Measurements from ENCODE around the gene CCDC136.

- TF ChIP-seq ZNF274 (IDR thresholded peaks at IDR 0.05; ENCODE audit: low read depth, low read length) (no peak), SUZ12 (IDR thresholded peaks at IDR 0.05; ENCODE audit: extremely low read depth, insufficient read depth, insufficient read length) (no peak)
Observed at GRCh38 chr7:128842674-128843641, 51.2 kb downstream of the CCDC136 start.
